GM23338 (cell line): Measurements from ENCODE around the gene CAPN9. TPM values are rescaled to one million over a fixed set of nuclear protein-coding genes. Genes with fewer than 3 reads are reported as not detected.

ENCODE experiments used
- ATAC-seq: fragments of 200-7000 bp; cut with Tn5 transposase; 3 replicates; pipeline ENCODE4 v1.9.1; 2020
- DNase-seq: peaks from one replicate; pipeline ENCODE4 v3.0.0-alpha.2; 2015; ENCODE audit warnings: low spot score
- H2AFZ ChIP-seq: fragments of 200-600 bp; sonication (generic); 2 replicates; pipeline ENCODE4 v1.8.0; 2016; ENCODE audit warnings: antibody characterized with exemption, mild to moderate bottlenecking, moderate library complexity
- H3F3A ChIP-seq: fragments of 200-600 bp; sonication (generic); replicated peaks from 2 replicates; pipeline ENCODE4 v1.8.0; 2017; ENCODE audit warnings: antibody characterized with exemption, mixed run types, low read depth
- H3K27ac ChIP-seq: fragments of 200-600 bp; sonication (generic); 2 replicates; pipeline ENCODE4 v1.6.1; 2016; ENCODE audit warnings: low read depth
- H3K27me3 ChIP-seq: fragments of 200-600 bp; sonication (generic); 2 replicates; pipeline ENCODE4 v1.8.0; 2016; ENCODE audit warnings: mild to moderate bottlenecking, mixed run types, moderate library complexity; ENCODE audit not compliant: insufficient read depth
- H3K36me3 ChIP-seq: fragments of 200-600 bp; sonication (generic); 2 replicates; pipeline ENCODE4 v1.8.0; 2016; ENCODE audit warnings: mild to moderate bottlenecking; ENCODE audit not compliant: insufficient read depth
- H3K4me1 ChIP-seq: fragments of 200-600 bp; sonication (generic); 2 replicates; pipeline ENCODE4 v1.8.0; 2016; ENCODE audit warnings: mild to moderate bottlenecking, moderate library complexity; ENCODE audit not compliant: insufficient read depth
- H3K4me2 ChIP-seq: fragments of 200-600 bp; sonication (generic); 2 replicates; pipeline ENCODE4 v1.7.1; 2017; ENCODE audit warnings: mixed run types
- H3K4me3 ChIP-seq: fragments of 200-600 bp; sonication (generic); 2 replicates; pipeline ENCODE4 v1.6.1; 2016; ENCODE audit warnings: mixed run types
- H3K79me2 ChIP-seq: fragments of 200-600 bp; sonication (generic); replicated peaks from 2 replicates; pipeline ENCODE4 v1.8.0; 2017; ENCODE audit warnings: mild to moderate bottlenecking; ENCODE audit not compliant: insufficient read depth
- H3K9me2 ChIP-seq: fragments of 200-600 bp; sonication (generic); 2 replicates; pipeline ENCODE4 v1.8.0; 2017; ENCODE audit not compliant: insufficient read depth
- H4K20me1 ChIP-seq: fragments of 200-600 bp; sonication (generic); replicated peaks from 2 replicates; pipeline ENCODE4 v1.8.0; 2017; ENCODE audit warnings: mild to moderate bottlenecking; ENCODE audit not compliant: insufficient read depth
- H3K27ac Mint-ChIP-seq: 2 replicates; pipeline ENCODE4 v1.8.0; 2020; ENCODE audit warnings: inconsistent platforms, mild to moderate bottlenecking, moderate library complexity, mixed read lengths
- H3K27me3 Mint-ChIP-seq: 3 replicates; pipeline ENCODE4 v1.8.0; 2022; ENCODE audit warnings: low read depth, mild to moderate bottlenecking, moderate library complexity, mixed read lengths, inconsistent platforms; ENCODE audit not compliant: insufficient read depth, poor library complexity
- H3K36me3 Mint-ChIP-seq: 3 replicates; pipeline ENCODE4 v1.8.0; 2021; ENCODE audit warnings: low read depth, mild to moderate bottlenecking, inconsistent platforms, moderate library complexity, mixed read lengths
- H3K4me1 Mint-ChIP-seq: 3 replicates; pipeline ENCODE4 v1.8.0; 2020; ENCODE audit warnings: mild to moderate bottlenecking, inconsistent platforms, mixed read lengths
- H3K4me3 Mint-ChIP-seq: 3 replicates; pipeline ENCODE4 v1.8.0; 2021; ENCODE audit warnings: moderate library complexity, mild to moderate bottlenecking, inconsistent platforms, mixed read lengths
- H3K9me3 Mint-ChIP-seq: 3 replicates; pipeline ENCODE4 v1.8.0; 2020; ENCODE audit warnings: moderate library complexity, mild to moderate bottlenecking, inconsistent platforms, mixed read lengths
- CREB1 ChIP-seq: fragments of 250-450 bp; sonication (Bioruptor Pico); IDR thresholded peaks from 2 replicates; pipeline ENCODE4 v1.5.0; 2020; ENCODE audit warnings: low read depth, mild to moderate bottlenecking, moderate library complexity
- ETS1 ChIP-seq: IDR thresholded peaks from 2 replicates; pipeline ENCODE4 v1.6.1; 2016; ENCODE audit warnings: antibody characterized with exemption
- EZH2 ChIP-seq: fragments of 200-600 bp; sonication (generic); IDR thresholded peaks from one replicate; pipeline ENCODE4 v1.8.0; 2017; ENCODE audit warnings: antibody characterized with exemption, mild to moderate bottlenecking, low read depth; ENCODE audit not compliant: unreplicated experiment
- EZH2phosphoT487 ChIP-seq: fragments of 200-600 bp; sonication (generic); IDR thresholded peaks from one replicate; pipeline ENCODE4 v1.8.1; 2018; ENCODE audit warnings: antibody characterized with exemption; ENCODE audit not compliant: unreplicated experiment
- JUNB ChIP-seq: IDR thresholded peaks from one replicate; pipeline ENCODE4 v1.6.1; 2016; ENCODE audit warnings: antibody characterized with exemption; ENCODE audit not compliant: unreplicated experiment
- NANOG ChIP-seq: IDR thresholded peaks from 2 replicates; pipeline ENCODE4 v1.6.1; 2016; ENCODE audit warnings: antibody characterized with exemption, borderline replicate concordance
- POLR2AphosphoS5 ChIP-seq: IDR thresholded peaks from 2 replicates; pipeline ENCODE4 v1.6.1; 2016; ENCODE audit warnings: antibody characterized with exemption, low read depth
- REST ChIP-seq: IDR thresholded peaks from one replicate; pipeline ENCODE4 v1.6.1; 2018; ENCODE audit warnings: antibody characterized with exemption; ENCODE audit not compliant: unreplicated experiment
- ZNF114 ChIP-seq: fragments of 250-450 bp; sonication (Bioruptor Pico); IDR thresholded peaks from 2 replicates; pipeline ENCODE4 v1.5.0; 2020; ENCODE audit warnings: mild to moderate bottlenecking, moderate library complexity
- ZNF331 ChIP-seq: fragments of 250-450 bp; sonication (Bioruptor Pico); IDR thresholded peaks from 2 replicates; pipeline ENCODE4 v1.5.0; 2020; ENCODE audit warnings: low read depth, mild to moderate bottlenecking, moderate library complexity
- ZNF462 ChIP-seq: fragments of 250-450 bp; sonication (Bioruptor Pico); IDR thresholded peaks from 2 replicates; pipeline ENCODE4 v1.5.0; 2020; ENCODE audit warnings: mild to moderate bottlenecking, moderate library complexity
- polyA plus RNA-seq: library from polyadenylated mRNA; unstranded; fragments of >200 nt; fragmentation: Nextera tagmentation; extraction: Ambion mirVana; gene quantifications from 2 replicates; pipeline ENCODE4 v1.2.1, GENCODE V29; 2016
- total RNA-seq: library from RNA; depleted of rRNA; stranded (reverse); fragments of >200 nt; shearing (Covaris generic); gene quantifications from 2 replicates; pipeline ENCODE4 v1.2.3, GENCODE V29; 2014

CAPN9 gene
- total and polyA plus RNA-seq, 2 experiments from 2014 or later = 0.07 TPM; not detected in 1

GRCh38 chr1:230770317-230770716, 23.1 kb downstream of the CAPN9 start:
- Mint-ChIP-seq H3K27ac (no peak overlapping the region), H3K4me3 (no peak overlapping the region), H3K27me3 (peaks cover 3% of the 10 kb centered on the region), H3K9me3 (peaks cover 4% of the 10 kb centered on the region; the same call in 1 of the 3 replicates), H3K4me1 (no peaks in the 10 kb centered on the region), H3K36me3 (no peaks in the 10 kb centered on the region)
- H3F3A ChIP-seq = no peaks in the 10 kb centered on the region
- H3K4me3 ChIP-seq = no peak overlapping the region
- H3K79me2 ChIP-seq = no peaks in the 10 kb centered on the region
- ATAC-seq (no peak), DNase-seq (no peak)
- H3K4me2 ChIP-seq = no peak overlapping the region
- no peaks in the 10 kb centered on the region for H3K36me3 ChIP-seq
- H3K4me1 ChIP-seq = no peaks in the 10 kb centered on the region
- H3K27ac ChIP-seq = no peak overlapping the region
- H4K20me1 ChIP-seq = no peaks in the 10 kb centered on the region
- H3K9me2 ChIP-seq = peaks cover 4% of the 10 kb centered on the region; the same call in 1 of the 2 replicates
- TF ChIP-seq POLR2AphosphoS5 (no peak), EZH2phosphoT487 (no peak)
- no peaks in the 10 kb centered on the region for H3K27me3 ChIP-seq
- H2AFZ ChIP-seq = no peak overlapping the region

GRCh38 chr1:230771773-230772354, 24.7 kb downstream of the CAPN9 start:
- Mint-ChIP-seq H3K9me3 (no peaks in the 10 kb centered on the region; the same call in 2 of the 3 replicates), H3K4me3 (no peak overlapping the region), H3K36me3 (no peaks in the 10 kb centered on the region), H3K27ac (no peak overlapping the region), H3K4me1 (no peaks in the 10 kb centered on the region), H3K27me3 (peaks cover 3% of the 10 kb centered on the region)
- Histone ChIP-seq H3K27ac (no peak overlapping the region), H3K4me1 (no peaks in the 10 kb centered on the region), H3K79me2 (no peaks in the 10 kb centered on the region), H3K4me2 (no peak overlapping the region), H3K36me3 (no peaks in the 10 kb centered on the region), H3K27me3 (no peaks in the 10 kb centered on the region), H3F3A (no peaks in the 10 kb centered on the region), H3K9me2 (peaks cover 6% of the 10 kb centered on the region; the same call in 1 of the 2 replicates), H4K20me1 (no peaks in the 10 kb centered on the region), H3K4me3 (no peak overlapping the region), H2AFZ (no peak overlapping the region)
- DNase-seq = no peak
- no peak for ATAC-seq
- TF ChIP-seq JUNB (no peak), EZH2phosphoT487 (no peak), REST (no peak), NANOG (no peak), ZNF331 (CRISPR knock-in tag) (no peak), EZH2 (no peak), POLR2AphosphoS5 (no peak), CREB1 (CRISPR knock-in tag) (no peak), ZNF462 (CRISPR knock-in tag) (no peak), ZNF114 (CRISPR knock-in tag) (no peak), ETS1 (no peak)
